Endothelial cell of umbilical vein (primary cell): ENCODE results near the gene CEP78. TPM values are rescaled to one million over a fixed set of nuclear protein-coding genes. Genes with fewer than 3 reads are reported as not detected.

ENCODE experiments used
- BruUV-seq: library from RNA; stranded (reverse); fragments of 400-500 nt; replicated peaks from 2 replicates; lab custom pipeline; 2021; lab: Mats Ljungman, UMichigan
- CTCF ChIA-PET: fragments of 300-600, 350-600 bp; sonication (Branson Sonifier 250); formaldehyde crosslinking; loops from one replicate; lab custom pipeline; 2021; ENCODE audit warnings: antibody characterized with exemption, inconsistent platforms; lab: Charles Lee
- POLR2A ChIA-PET: fragments of 300-600, 350-600 bp; sonication (Branson Sonifier 250); formaldehyde crosslinking; loops from one replicate; lab custom pipeline; 2021; ENCODE audit warnings: antibody characterized with exemption, inconsistent platforms; lab: Charles Lee
- DNase-seq: peaks from one replicate; pipeline ENCODE4 v3.0.0-alpha.2; 2011; ENCODE audit warnings: low read depth, low spot score
- FAIRE-seq: peaks from 2 replicates; lab custom pipeline; 2011; peaks lifted over from hg19 to GRCh38; lab: Jason Lieb, UNC
- H2AFZ ChIP-seq: 2 replicates; pipeline ENCODE4 v1.6.0; 2012; ENCODE audit warnings: low read depth, low read length, control low read depth, inconsistent platforms
- H3K27ac ChIP-seq: 2 replicates; pipeline ENCODE4 v1.5.1; 2011; ENCODE audit warnings: low read depth, mild to moderate bottlenecking, control low read depth, low read length, moderate library complexity; ENCODE audit not compliant: insufficient read depth
- H3K27me3 ChIP-seq, 2 experiments: 2 replicates each; pipeline versions ENCODE4 v1.6.0 to v1.6.1; 2011; ENCODE audit warnings: low read length in 2 of 2, mixed read lengths in 1 of 2; ENCODE audit not compliant: control insufficient read depth in 2 of 2, insufficient read depth in 2 of 2
- H3K36me3 ChIP-seq, 2 experiments: 2 replicates in 1 of 2; 3 replicates in 1 of 2; pipeline ENCODE4 v1.5.1; 2011; ENCODE audit warnings: low read length in 2 of 2, mild to moderate bottlenecking in 1 of 2, moderate library complexity in 1 of 2; ENCODE audit not compliant: control insufficient read depth in 2 of 2, insufficient read depth in 2 of 2; ENCODE audit errors: extremely low read depth in 1 of 2
- H3K4me1 ChIP-seq: 3 replicates; pipeline ENCODE4 v1.5.1; 2011; ENCODE audit warnings: mild to moderate bottlenecking, low read length; ENCODE audit not compliant: control insufficient read depth, insufficient read depth; ENCODE audit errors: extremely low read depth
- H3K4me2 ChIP-seq: 2 replicates; pipeline ENCODE4 v1.6.1; 2011; ENCODE audit warnings: low read length, control low read depth, mixed read lengths; ENCODE audit not compliant: insufficient read depth
- H3K4me3 ChIP-seq, 3 experiments: fragments of 200-600 bp in 1 of 3; sonication (generic), shearing (Covaris generic) in 1 of 3; replicated peaks in 1 of 3; 2 replicates each; pipeline ENCODE4 v1.5.1; 2011 to 2016; ENCODE audit warnings: control low read depth in 3 of 3, low read length in 3 of 3, mild to moderate bottlenecking in 2 of 3, inconsistent platforms in 1 of 3, low read depth in 1 of 3, moderate library complexity in 1 of 3; ENCODE audit not compliant: insufficient read depth in 1 of 3
- H3K79me2 ChIP-seq: 2 replicates; pipeline ENCODE4 v1.6.0; 2012; ENCODE audit warnings: low read length, inconsistent platforms; ENCODE audit not compliant: control insufficient read depth, insufficient read depth
- H3K9ac ChIP-seq: replicated peaks from 2 replicates; pipeline ENCODE3; 2011; ENCODE audit warnings: low read length, control low read depth; ENCODE audit not compliant: insufficient read depth; ENCODE audit errors: extremely low read depth
- H3K9me1 ChIP-seq: replicated peaks from 3 replicates; pipeline ENCODE4 v1.6.0; 2011; ENCODE audit warnings: mild to moderate bottlenecking, low read length; ENCODE audit not compliant: control insufficient read depth, insufficient read depth; ENCODE audit errors: extremely low read depth
- H3K9me3 ChIP-seq: replicated peaks from 2 replicates; pipeline ENCODE4 v1.5.1; 2012; ENCODE audit warnings: low read length, inconsistent platforms; ENCODE audit not compliant: control insufficient read depth, insufficient read depth
- H4K20me1 ChIP-seq: replicated peaks from 2 replicates; pipeline ENCODE3; 2011; ENCODE audit warnings: mild to moderate bottlenecking, low read length; ENCODE audit not compliant: control insufficient read depth, insufficient read depth; ENCODE audit errors: extremely low read depth
- EZH2 ChIP-seq: IDR thresholded peaks from 2 replicates; pipeline ENCODE4 v1.6.1; 2012; ENCODE audit warnings: borderline replicate concordance, low read depth, mild to moderate bottlenecking, moderate library complexity, low read length, inconsistent platforms; ENCODE audit not compliant: severe bottlenecking
- FOS ChIP-seq: IDR thresholded peaks from 2 replicates; pipeline ENCODE4 v1.6.1; 2011; ENCODE audit warnings: mild to moderate bottlenecking, low read length, moderate library complexity, borderline replicate concordance; ENCODE audit not compliant: insufficient read depth
- GATA2 ChIP-seq: IDR thresholded peaks from 2 replicates; pipeline ENCODE4 v1.7.0; 2011; ENCODE audit warnings: low read depth, mild to moderate bottlenecking, moderate library complexity, mixed read lengths, low read length; ENCODE audit not compliant: insufficient read length, insufficient read depth
- POLR2A ChIP-seq: IDR thresholded peaks from 2 replicates; pipeline ENCODE4 v1.6.1; 2012; ENCODE audit warnings: low read depth, mild to moderate bottlenecking, control low read depth, low read length
- dilution Hi-C: fragments of 300-500 bp; cut with MboI; formaldehyde crosslinking; loops from one replicate; pipeline ENCODE4 v1.15.0; 2019; ENCODE audit warnings: low sequenced_read_pairs; ENCODE audit not compliant: extremely low pct_ligation_motif_present
- intact Hi-C: fragments of 100-400 bp; cut with micrococcal nuclease; formaldehyde crosslinking; loops from one replicate; pipeline ENCODE4 v1.10.0; 2022
- polyA plus RNA-seq, 4 experiments: library from polyadenylated mRNA; depleted of rRNA in 3 of 4; stranded (reverse) in 3 of 4; unstranded in 1 of 4; fragments of >200 nt; gene quantifications; 2 replicates each; pipeline versions ENCODE4 v1.2.1 to v1.2.3, GENCODE V29; 2011 to 2012; ENCODE audit warnings: missing spikeins in 1 of 4
- total RNA-seq: library from RNA; stranded (reverse); gene quantifications from 2 replicates; pipeline ENCODE4 v1.2.3, GENCODE V29; 2021
- TF ChIP-seq, protein P1 (sequence below): IDR thresholded peaks from 2 replicates; pipeline ENCODE4 v1.6.1; 2011; ENCODE audit not compliant: insufficient read depth, insufficient read length
- TF ChIP-seq, protein P2 (sequence below), 2 donors: IDR thresholded peaks; 1 replicate in 1 of 2; 2 replicates in 1 of 2; pipeline ENCODE4 v1.5.1; 2011; ENCODE audit warnings: low read length in 2 of 2, mild to moderate bottlenecking in 2 of 2, moderate library complexity in 2 of 2, control low read depth in 1 of 2, inconsistent platforms in 1 of 2, low read depth in 1 of 2; ENCODE audit not compliant: insufficient read depth in 1 of 2; ENCODE audit errors: extremely low read depth in 1 of 2

CEP78 gene
- total and polyA plus RNA-seq, 2 donors (not counting 3 experiments of a cell fraction or from before 2014, with no cell fraction given): 6.5 to 35.9 TPM

DNA sequence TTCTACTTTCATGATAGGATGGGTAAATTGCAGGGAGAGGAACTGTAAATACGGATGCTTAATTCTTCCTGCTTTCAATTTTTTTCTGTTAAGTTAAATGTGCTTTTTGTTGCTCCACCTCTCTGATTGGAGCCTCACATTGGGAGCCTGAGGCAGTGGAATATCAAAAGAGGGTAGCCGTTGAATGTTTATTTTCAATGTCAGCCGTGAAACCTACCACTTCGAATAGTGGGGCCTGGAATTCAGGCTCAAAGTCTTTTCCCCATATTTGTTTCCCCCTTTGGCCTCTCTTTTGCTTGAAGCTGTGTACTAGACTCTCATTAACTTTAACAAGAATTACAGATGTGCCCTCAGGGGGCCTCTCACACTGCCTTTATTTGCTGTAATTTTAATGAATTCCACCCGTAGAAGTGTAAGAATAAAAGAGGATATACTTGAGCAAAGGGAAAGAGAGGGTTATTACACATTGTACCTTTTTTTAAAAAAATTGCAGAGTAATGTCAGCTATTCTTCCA lies 90.0 kb downstream of the CEP78 start:
- CTCF ChIA-PET: no interaction called here
- no peaks in the 10 kb centered on the region for H3K9me3 ChIP-seq
- no TSS peak for BruUV-seq
- no peaks in the 10 kb centered on the region for H4K20me1 ChIP-seq
- POLR2A ChIA-PET: interaction anchor here (0.7 kb wide), 1 partner anchor 1321 kb away, joined by 5 read pairs; no protein-coding TSS in a partner anchor
- H3K36me3 ChIP-seq: no peaks in the 10 kb centered on the region
- no peaks in the 10 kb centered on the region for H3K4me1 ChIP-seq
- intact Hi-C loops (no loop called here), dilution Hi-C loops (no loop called here)
- no peaks in the 10 kb centered on the region for H3K79me2 ChIP-seq
- no peak overlapping the region for H3K4me3 ChIP-seq
- H3K27me3 ChIP-seq: no peaks in the 10 kb centered on the region
- TF ChIP-seq, protein P1, sequence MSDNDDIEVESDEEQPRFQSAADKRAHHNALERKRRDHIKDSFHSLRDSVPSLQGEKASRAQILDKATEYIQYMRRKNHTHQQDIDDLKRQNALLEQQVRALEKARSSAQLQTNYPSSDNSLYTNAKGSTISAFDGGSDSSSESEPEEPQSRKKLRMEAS: no peak
- TF ChIP-seq GATA2 (no peak), FOS (no peak), POLR2A (no peak), EZH2 (no peak)
- TF ChIP-seq, protein P2, sequence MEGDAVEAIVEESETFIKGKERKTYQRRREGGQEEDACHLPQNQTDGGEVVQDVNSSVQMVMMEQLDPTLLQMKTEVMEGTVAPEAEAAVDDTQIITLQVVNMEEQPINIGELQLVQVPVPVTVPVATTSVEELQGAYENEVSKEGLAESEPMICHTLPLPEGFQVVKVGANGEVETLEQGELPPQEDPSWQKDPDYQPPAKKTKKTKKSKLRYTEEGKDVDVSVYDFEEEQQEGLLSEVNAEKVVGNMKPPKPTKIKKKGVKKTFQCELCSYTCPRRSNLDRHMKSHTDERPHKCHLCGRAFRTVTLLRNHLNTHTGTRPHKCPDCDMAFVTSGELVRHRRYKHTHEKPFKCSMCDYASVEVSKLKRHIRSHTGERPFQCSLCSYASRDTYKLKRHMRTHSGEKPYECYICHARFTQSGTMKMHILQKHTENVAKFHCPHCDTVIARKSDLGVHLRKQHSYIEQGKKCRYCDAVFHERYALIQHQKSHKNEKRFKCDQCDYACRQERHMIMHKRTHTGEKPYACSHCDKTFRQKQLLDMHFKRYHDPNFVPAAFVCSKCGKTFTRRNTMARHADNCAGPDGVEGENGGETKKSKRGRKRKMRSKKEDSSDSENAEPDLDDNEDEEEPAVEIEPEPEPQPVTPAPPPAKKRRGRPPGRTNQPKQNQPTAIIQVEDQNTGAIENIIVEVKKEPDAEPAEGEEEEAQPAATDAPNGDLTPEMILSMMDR (IDR thresholded peaks at IDR 0.05; ENCODE audit: extremely low read depth in 1 of 2, insufficient read depth in 1 of 2, low read depth in 1 of 2, low read length in 2 of 2): no peak
- DNase-seq: no peak
- no peak overlapping the region for H2AFZ ChIP-seq
- no peak overlapping the region for H3K4me2 ChIP-seq
- H3K9me1 ChIP-seq: no peaks in the 10 kb centered on the region
- FAIRE-seq: peak; percentile 15
- no peak overlapping the region for H3K9ac ChIP-seq
- H3K27ac ChIP-seq: no peak overlapping the region
